Neuronal stem cell (in vitro differentiated cells): Measurements from ENCODE around the gene PCGF2.
"Not testable (repeated sequence)": the region's sequence is repeated elsewhere in the genome, so short reads cannot be mapped to it uniquely, and the experiment has no call there.

ENCODE experiments used
- DNase-seq: peaks from one replicate; pipeline ENCODE4 v3.0.0-alpha.2; 2013; ENCODE audit warnings: low spot score
- H2AFZ ChIP-seq: one replicate; pipeline ENCODE4 v1.6.1; 2013; ENCODE audit warnings: mild to moderate bottlenecking, low read length, inconsistent platforms
- H2AK5ac ChIP-seq: 2 replicates; pipeline ENCODE4 v1.6.1; 2013; ENCODE audit warnings: low read depth, mild to moderate bottlenecking, inconsistent platforms, low read length, moderate library complexity, mixed read lengths
- H2BK120ac ChIP-seq: 2 replicates; pipeline ENCODE4 v1.6.1; 2013; ENCODE audit warnings: low read depth, mild to moderate bottlenecking, inconsistent platforms, low read length, moderate library complexity, mixed read lengths
- H2BK12ac ChIP-seq: one replicate; pipeline ENCODE4 v1.6.1; 2013; ENCODE audit warnings: low read length, inconsistent platforms
- H2BK15ac ChIP-seq: 2 replicates; pipeline ENCODE4 v1.6.1; 2013; ENCODE audit warnings: mild to moderate bottlenecking, low read length, inconsistent platforms, mixed read lengths
- H2BK5ac ChIP-seq: one replicate; pipeline ENCODE4 v1.6.1; 2013; ENCODE audit warnings: inconsistent platforms, mild to moderate bottlenecking, low read length, moderate library complexity
- H3K14ac ChIP-seq: one replicate; pipeline ENCODE4 v1.6.1; 2013; ENCODE audit warnings: low read length, inconsistent platforms
- H3K18ac ChIP-seq: 2 replicates; pipeline ENCODE4 v1.6.1; 2013; ENCODE audit warnings: low read length, inconsistent platforms
- H3K23ac ChIP-seq: 2 replicates; pipeline ENCODE4 v1.6.1; 2013; ENCODE audit warnings: low read depth, mild to moderate bottlenecking, mixed read lengths, low read length, inconsistent platforms; ENCODE audit not compliant: poor library complexity
- H3K27ac ChIP-seq: replicated peaks from 3 replicates; pipeline ENCODE4 v1.5.1; 2013; ENCODE audit warnings: low read length, inconsistent platforms
- H3K27me3 ChIP-seq, 3 experiments: 2 replicates each; pipeline ENCODE4 v1.6.1; 2013; ENCODE audit warnings: low read length in 3 of 3, mild to moderate bottlenecking in 2 of 3, inconsistent platforms in 1 of 3, low read depth in 1 of 3, mixed read lengths in 1 of 3, moderate library complexity in 1 of 3; ENCODE audit not compliant: control insufficient read depth in 3 of 3, insufficient read depth in 3 of 3
- H3K36me3 ChIP-seq, 2 donors: replicated peaks in 1 of 2; 2 replicates each; pipeline ENCODE4 v1.6.1; 2013; ENCODE audit warnings: low read length in 2 of 2; ENCODE audit not compliant: control insufficient read depth in 2 of 2, insufficient read depth in 2 of 2
- H3K4ac ChIP-seq: 2 replicates; pipeline ENCODE4 v1.6.1; 2013; ENCODE audit warnings: inconsistent platforms, mild to moderate bottlenecking, low read length, moderate library complexity
- H3K4me1 ChIP-seq, 2 donors: 1 replicate in 1 of 2; 2 replicates in 1 of 2; pipeline ENCODE4 v1.6.1; 2013; ENCODE audit warnings: low read length in 2 of 2, low read depth in 1 of 2; ENCODE audit not compliant: control insufficient read depth in 2 of 2, insufficient read depth in 1 of 2
- H3K4me2 ChIP-seq: one replicate; pipeline ENCODE4 v1.6.1; 2013; ENCODE audit warnings: mild to moderate bottlenecking, low read length, inconsistent platforms; ENCODE audit not compliant: insufficient read depth, poor library complexity, severe bottlenecking
- H3K4me3 ChIP-seq, 2 donors: 2 replicates each; pipeline ENCODE4 v1.5.1; 2013; ENCODE audit warnings: low read length in 2 of 2, mild to moderate bottlenecking in 2 of 2, inconsistent platforms in 1 of 2, moderate library complexity in 1 of 2
- H3K79me1 ChIP-seq: one replicate; pipeline ENCODE4 v1.6.1; 2013; ENCODE audit warnings: low read depth, mild to moderate bottlenecking, inconsistent platforms, low read length, moderate library complexity
- H3K9ac ChIP-seq: one replicate; pipeline ENCODE4 v1.6.1; 2013; ENCODE audit warnings: mild to moderate bottlenecking, low read depth, low read length, inconsistent platforms; ENCODE audit not compliant: poor library complexity
- H3K9me3 ChIP-seq, 2 donors: replicated peaks in 1 of 2; 2 replicates each; pipeline versions ENCODE3 to v1.6.1; 2013; ENCODE audit warnings: low read length in 2 of 2, mild to moderate bottlenecking in 2 of 2, inconsistent platforms in 1 of 2, low read depth in 1 of 2, mixed read lengths in 1 of 2, moderate library complexity in 1 of 2; ENCODE audit not compliant: control insufficient read depth in 2 of 2, insufficient read depth in 1 of 2
- H4K8ac ChIP-seq: one replicate; pipeline ENCODE4 v1.6.1; 2013; ENCODE audit warnings: low read depth, mild to moderate bottlenecking, inconsistent platforms, low read length, moderate library complexity
- H4K91ac ChIP-seq: one replicate; pipeline ENCODE4 v1.6.1; 2013; ENCODE audit warnings: low read length, low read depth, mild to moderate bottlenecking, inconsistent platforms; ENCODE audit not compliant: poor library complexity
- WGBS, 2 donors: extraction: QIAGEN DNeasy Blood & Tissue Kit; methylation state at CpG; one replicate each; pipeline ENCODE4 v1.1.7; 2013; ENCODE audit warnings: missing lambda C conversion rate in 2 of 2, mixed read lengths in 1 of 2; ENCODE audit not compliant: insufficient read length in 2 of 2, insufficient replicate concordance in 1 of 2; ENCODE audit errors: extremely low coverage in 2 of 2; 5-methylcytosine and 5-hydroxymethylcytosine counted together

The PCGF2 gene

GRCh38 chr17:38787999-38788398, 39.9 kb upstream of the PCGF2 start:
- peaks cover 33 to 56% of the 10 kb centered on the region in 2 donors for H3K36me3 ChIP-seq
- not testable (repeated sequence) for H4K8ac ChIP-seq, H3K14ac ChIP-seq, H4K91ac ChIP-seq, H3K9me3 ChIP-seq, H3K27ac ChIP-seq, H2BK12ac ChIP-seq, H2AK5ac ChIP-seq, H3K4me1 ChIP-seq, H2BK5ac ChIP-seq, H2BK120ac ChIP-seq, H3K4me3 ChIP-seq, H3K4ac ChIP-seq, H3K23ac ChIP-seq, H3K18ac ChIP-seq, H3K79me1 ChIP-seq, H2BK15ac ChIP-seq, H2AFZ ChIP-seq, H3K4me2 ChIP-seq, DNase-seq, H3K9ac ChIP-seq, H3K27me3 ChIP-seq
- no CpG with 5 or more reads among the region's 4 CpGs for WGBS, 2 donors

GRCh38 chr17:38786372-38786771, 38.2 kb upstream of the PCGF2 start:
- Histone ChIP-seq H3K27ac (no peak overlapping the region), H2BK12ac (no peak overlapping the region)

GRCh38 chr17:38783227-38783626, 35.1 kb upstream of the PCGF2 start:
- Histone ChIP-seq H3K36me3 (peaks cover 64 to 89% of the 10 kb centered on the region in 2 donors), H3K9ac (no peak overlapping the region), H4K91ac (no peak overlapping the region), H3K27me3 (no peaks in the 10 kb centered on the region), H2BK12ac (no peak overlapping the region), H3K9me3 (no peaks in the 10 kb centered on the region), H3K79me1 (peaks cover 3% of the 10 kb centered on the region), H2BK5ac (no peak overlapping the region), H4K8ac (no peak overlapping the region), H3K14ac (no peak overlapping the region), H3K4ac (no peak overlapping the region), H3K4me2 (no peak overlapping the region), H2AFZ (no peak overlapping the region), H2AK5ac (no peak overlapping the region), H3K27ac (no peak overlapping the region), H3K4me1 (no peaks in the 10 kb centered on the region), H3K4me3 (no peak overlapping the region), H3K18ac (no peak overlapping the region), H2BK120ac (no peak overlapping the region), H2BK15ac (no peak overlapping the region), H3K23ac (no peak overlapping the region)
- DNase-seq: no peak
- no CpG with 5 or more reads among the region's 3 CpGs for WGBS, 2 donors

More at GRCh38 chr17:38786372-38786771, 38.2 kb upstream of the PCGF2 start:
- Histone ChIP-seq H4K91ac (no peak overlapping the region), H3K14ac (no peak overlapping the region), H3K18ac (no peak overlapping the region), H2AK5ac (no peak overlapping the region), H3K4me1 (peaks cover 10% of the 10 kb centered on the region in 2 donors), H3K4me3 (no peak overlapping the region), H3K36me3 (peaks cover 36 to 62% of the 10 kb centered on the region in 2 donors), H3K23ac (no peak overlapping the region), H3K27me3 (no peaks in the 10 kb centered on the region), H3K4me2 (no peak overlapping the region), H3K9ac (peak overlapping the region; percentile 14), H3K9me3 (no peaks in the 10 kb centered on the region), H2AFZ (no peak overlapping the region), H2BK15ac (no peak overlapping the region), H2BK120ac (no peak overlapping the region), H3K4ac (no peak overlapping the region), H2BK5ac (no peak overlapping the region), H3K79me1 (peaks cover 5% of the 10 kb centered on the region), H4K8ac (no peak overlapping the region)
- WGBS, 2 donors: no CpG with 5 or more reads among the region's 6 CpGs
- no peak for DNase-seq

GRCh38 chr17:38779965-38780752, 32.0 kb upstream of the PCGF2 start:
- Histone ChIP-seq H3K4me1 (no peaks in the 10 kb centered on the region), H3K27me3 (no peaks in the 10 kb centered on the region), H2BK120ac (no peak overlapping the region), H2BK5ac (no peak overlapping the region), H2AK5ac (no peak overlapping the region), H3K4me3 (no peak overlapping the region), H3K18ac (no peak overlapping the region), H2BK12ac (no peak overlapping the region), H3K27ac (no peak overlapping the region), H3K23ac (peak overlapping the region; percentile 14), H3K9me3 (no peaks in the 10 kb centered on the region), H2BK15ac (no peak overlapping the region), H3K79me1 (no peaks in the 10 kb centered on the region), H3K36me3 (peaks cover 68 to 96% of the 10 kb centered on the region in 2 donors), H3K14ac (no peak overlapping the region), H2AFZ (no peak overlapping the region), H4K91ac (no peak overlapping the region), H3K4me2 (no peak overlapping the region), H4K8ac (no peak overlapping the region), H3K4ac (no peak overlapping the region), H3K9ac (no peak overlapping the region)
- no peak for DNase-seq
- no CpG with 5 or more reads among the region's 23 CpGs for WGBS, 2 donors
